Endodermal cell (in vitro differentiated cells): ENCODE results near the gene RHOH. TPM values are rescaled to one million over a fixed set of nuclear protein-coding genes. Genes with fewer than 3 reads are reported as not detected.

Experiments
- DNase-seq: peaks from one replicate; pipeline ENCODE4 v3.0.0-alpha.2; 2017
- H3K27ac ChIP-seq: 2 replicates; pipeline ENCODE4 v1.5.1; 2013; ENCODE audit warnings: mild to moderate bottlenecking, low read depth, low read length, moderate library complexity
- H3K27me3 ChIP-seq: 2 replicates; pipeline ENCODE4 v1.6.1; 2013; ENCODE audit warnings: mild to moderate bottlenecking, low read length, moderate library complexity; ENCODE audit not compliant: insufficient read depth, control insufficient read depth, poor library complexity, severe bottlenecking
- H3K36me3 ChIP-seq: 2 replicates; pipeline ENCODE4 v1.7.0; 2013; ENCODE audit warnings: mild to moderate bottlenecking, low read length, moderate library complexity; ENCODE audit not compliant: control insufficient read depth, insufficient read depth
- H3K4me1 ChIP-seq: one replicate; pipeline ENCODE4 v1.7.0; 2013; ENCODE audit warnings: low read length; ENCODE audit not compliant: control insufficient read depth, insufficient read depth
- H3K4me3 ChIP-seq: 2 replicates; pipeline ENCODE4 v1.5.1; 2013; ENCODE audit warnings: mild to moderate bottlenecking, low read length, moderate library complexity
- H3K9ac ChIP-seq: 2 replicates; pipeline ENCODE4 v1.6.1; 2013; ENCODE audit warnings: mild to moderate bottlenecking, low read length, moderate library complexity; ENCODE audit not compliant: poor library complexity, severe bottlenecking; ENCODE audit errors: extremely low read depth
- H3K9me3 ChIP-seq: 2 replicates; pipeline ENCODE4 v1.6.1; 2013; ENCODE audit warnings: mild to moderate bottlenecking, low read length, moderate library complexity; ENCODE audit not compliant: control insufficient read depth
- H3K27ac Mint-ChIP-seq: 2 replicates; pipeline ENCODE4 v1.8.0; 2020; ENCODE audit warnings: mixed read lengths
- H3K27me3 Mint-ChIP-seq: 2 replicates; pipeline ENCODE4 v1.8.0; 2021; ENCODE audit warnings: mild to moderate bottlenecking, mixed read lengths; ENCODE audit not compliant: insufficient read depth
- H3K36me3 Mint-ChIP-seq: 2 replicates; pipeline ENCODE4 v1.8.0; 2020; ENCODE audit warnings: low read depth, mixed read lengths
- H3K4me1 Mint-ChIP-seq: 2 replicates; pipeline ENCODE4 v1.8.0; 2020; ENCODE audit warnings: mixed read lengths
- H3K4me3 Mint-ChIP-seq: 2 replicates; pipeline ENCODE4 v1.8.0; 2020; ENCODE audit warnings: mild to moderate bottlenecking, moderate library complexity, mixed read lengths
- H3K9me3 Mint-ChIP-seq: 2 replicates; pipeline ENCODE4 v1.8.0; 2020; ENCODE audit warnings: mild to moderate bottlenecking, mixed read lengths
- CTCF ChIP-seq: fragments of 200-600 bp; sonication (generic); conservative IDR thresholded peaks from 2 replicates; pipeline ENCODE4 v1.5.0; 2021; ENCODE audit warnings: antibody characterized with exemption, mild to moderate bottlenecking
- WGBS, 2 experiments: methylation state at CpG; one replicate each; pipeline versions ENCODE4 v1.1.5 to v1.1.7; 2013; ENCODE audit warnings: missing lambda C conversion rate in 2 of 2, mixed read lengths in 1 of 2; ENCODE audit not compliant: insufficient coverage in 1 of 2, insufficient read length in 1 of 2; 5-methylcytosine and 5-hydroxymethylcytosine counted together
- total RNA-seq, 2 donors: library from RNA; stranded (reverse); fragmentation: NEBNext Ultra II Directional in 1 of 2; extraction: Animal tissue kit (Norgen Biotek cat#: 25700) in 1 of 2; gene quantifications; 2 replicates in 1 of 2; 3 replicates in 1 of 2; pipeline ENCODE4 v1.2.1, GENCODE V29; 2021

The RHOH gene
- total RNA-seq, 2 donors from 2014 or later, result 2.9 to 9.4 TPM

GRCh38 chr4:40275065-40275730 lies 78.4 kb downstream of the RHOH start:
- H3K4me3 Mint-ChIP-seq, result no peak overlapping the region
- H3K27ac ChIP-seq, result no peak overlapping the region
- H3K27me3 Mint-ChIP-seq, result no peaks in the 10 kb centered on the region
- no peaks in the 10 kb centered on the region for H3K9me3 ChIP-seq
- no peak overlapping the region for H3K4me3 ChIP-seq
- no peak overlapping the region for H3K27ac Mint-ChIP-seq
- no peaks in the 10 kb centered on the region for H3K36me3 ChIP-seq
- DNase-seq, result no peak
- no peak for TF ChIP-seq CTCF
- no peaks in the 10 kb centered on the region for H3K9me3 Mint-ChIP-seq
- whole genome bisulfite sequencing, 2 experiments, result 97 to 100% methylated on average over 2 to 3 of the region's 3 CpGs
- no peaks in the 10 kb centered on the region for H3K36me3 Mint-ChIP-seq
- H3K27me3 ChIP-seq, result no peaks in the 10 kb centered on the region
- H3K4me1 Mint-ChIP-seq, result peaks cover 12% of the 10 kb centered on the region
- no peaks in the 10 kb centered on the region for H3K4me1 ChIP-seq
- no peak overlapping the region for H3K9ac ChIP-seq

- 96 to 100% methylated on average over 1 to 3 of the region's 4 CpGs for WGBS, 2 experiments
- no peaks in the 10 kb centered on the region for H3K27me3 Mint-ChIP-seq
- Histone ChIP-seq H3K27me3 (no peaks in the 10 kb centered on the region), H3K27ac (no peak overlapping the region), H3K4me1 (no peaks in the 10 kb centered on the region), H3K4me3 (no peak overlapping the region), H3K36me3 (no peaks in the 10 kb centered on the region), H3K9me3 (no peaks in the 10 kb centered on the region), H3K9ac (no peak overlapping the region)
- DNase-seq, result no peak
- peaks cover 12% of the 10 kb centered on the region for H3K4me1 Mint-ChIP-seq
- no peaks in the 10 kb centered on the region for H3K9me3 Mint-ChIP-seq
- H3K4me3 Mint-ChIP-seq, result no peak overlapping the region
- no peak for TF ChIP-seq CTCF
- H3K36me3 Mint-ChIP-seq, result no peaks in the 10 kb centered on the region
- H3K27ac Mint-ChIP-seq, result no peak overlapping the region
Observed at GRCh38 chr4:40276546-40276945, 79.7 kb downstream of the RHOH start.

- peaks cover 5% of the 10 kb centered on the region for H3K4me1 Mint-ChIP-seq
- no peaks in the 10 kb centered on the region for H3K9me3 Mint-ChIP-seq
- 91% methylated on average over 2 of the region's 2 CpGs; no CpG with 5 or more reads in 1 of the 2 experiments for WGBS, 2 experiments
- TF ChIP-seq CTCF, result no peak
- no peak overlapping the region for H3K27ac Mint-ChIP-seq
- Histone ChIP-seq H3K4me3 (no peak overlapping the region), H3K27ac (no peak overlapping the region), H3K9ac (no peak overlapping the region), H3K9me3 (no peaks in the 10 kb centered on the region), H3K36me3 (no peaks in the 10 kb centered on the region), H3K4me1 (no peaks in the 10 kb centered on the region), H3K27me3 (no peaks in the 10 kb centered on the region)
- DNase-seq, result no peak
- no peaks in the 10 kb centered on the region for H3K36me3 Mint-ChIP-seq
- peaks cover 5% of the 10 kb centered on the region for H3K27me3 Mint-ChIP-seq
- no peak overlapping the region for H3K4me3 Mint-ChIP-seq
Observed at GRCh38 chr4:40280586-40280985, 83.8 kb downstream of the RHOH start.
